Right renal pelvis (tissue), 4 donors: Measurements from ENCODE around the gene VAV1. TPM values are rescaled to one million over a fixed set of nuclear protein-coding genes. Genes with fewer than 3 reads are reported as not detected.
A peak's percentile ranks its signal among the peaks of the same experiment; 100 is the strongest.

ENCODE experiments used
- DNase-seq, 4 donors: peaks; one replicate each; pipeline ENCODE4 v3.0.0-alpha.2; 2013; ENCODE audit warnings: low read depth in 4 of 4, low spot score in 3 of 4, missing footprints in 1 of 4
- polyA plus RNA-seq, 4 donors: library from polyadenylated mRNA; unstranded; fragments of 120-200 nt; gene quantifications; one replicate each; pipeline ENCODE4 v1.2.1, GENCODE V29; 2013; ENCODE audit not compliant: insufficient read length in 4 of 4

VAV1 gene, protein sequence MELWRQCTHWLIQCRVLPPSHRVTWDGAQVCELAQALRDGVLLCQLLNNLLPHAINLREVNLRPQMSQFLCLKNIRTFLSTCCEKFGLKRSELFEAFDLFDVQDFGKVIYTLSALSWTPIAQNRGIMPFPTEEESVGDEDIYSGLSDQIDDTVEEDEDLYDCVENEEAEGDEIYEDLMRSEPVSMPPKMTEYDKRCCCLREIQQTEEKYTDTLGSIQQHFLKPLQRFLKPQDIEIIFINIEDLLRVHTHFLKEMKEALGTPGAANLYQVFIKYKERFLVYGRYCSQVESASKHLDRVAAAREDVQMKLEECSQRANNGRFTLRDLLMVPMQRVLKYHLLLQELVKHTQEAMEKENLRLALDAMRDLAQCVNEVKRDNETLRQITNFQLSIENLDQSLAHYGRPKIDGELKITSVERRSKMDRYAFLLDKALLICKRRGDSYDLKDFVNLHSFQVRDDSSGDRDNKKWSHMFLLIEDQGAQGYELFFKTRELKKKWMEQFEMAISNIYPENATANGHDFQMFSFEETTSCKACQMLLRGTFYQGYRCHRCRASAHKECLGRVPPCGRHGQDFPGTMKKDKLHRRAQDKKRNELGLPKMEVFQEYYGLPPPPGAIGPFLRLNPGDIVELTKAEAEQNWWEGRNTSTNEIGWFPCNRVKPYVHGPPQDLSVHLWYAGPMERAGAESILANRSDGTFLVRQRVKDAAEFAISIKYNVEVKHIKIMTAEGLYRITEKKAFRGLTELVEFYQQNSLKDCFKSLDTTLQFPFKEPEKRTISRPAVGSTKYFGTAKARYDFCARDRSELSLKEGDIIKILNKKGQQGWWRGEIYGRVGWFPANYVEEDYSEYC
- polyA plus RNA-seq = 1 to 10 TPM; 1.2 to 1.7 (median 1.4) TPM

DNA sequence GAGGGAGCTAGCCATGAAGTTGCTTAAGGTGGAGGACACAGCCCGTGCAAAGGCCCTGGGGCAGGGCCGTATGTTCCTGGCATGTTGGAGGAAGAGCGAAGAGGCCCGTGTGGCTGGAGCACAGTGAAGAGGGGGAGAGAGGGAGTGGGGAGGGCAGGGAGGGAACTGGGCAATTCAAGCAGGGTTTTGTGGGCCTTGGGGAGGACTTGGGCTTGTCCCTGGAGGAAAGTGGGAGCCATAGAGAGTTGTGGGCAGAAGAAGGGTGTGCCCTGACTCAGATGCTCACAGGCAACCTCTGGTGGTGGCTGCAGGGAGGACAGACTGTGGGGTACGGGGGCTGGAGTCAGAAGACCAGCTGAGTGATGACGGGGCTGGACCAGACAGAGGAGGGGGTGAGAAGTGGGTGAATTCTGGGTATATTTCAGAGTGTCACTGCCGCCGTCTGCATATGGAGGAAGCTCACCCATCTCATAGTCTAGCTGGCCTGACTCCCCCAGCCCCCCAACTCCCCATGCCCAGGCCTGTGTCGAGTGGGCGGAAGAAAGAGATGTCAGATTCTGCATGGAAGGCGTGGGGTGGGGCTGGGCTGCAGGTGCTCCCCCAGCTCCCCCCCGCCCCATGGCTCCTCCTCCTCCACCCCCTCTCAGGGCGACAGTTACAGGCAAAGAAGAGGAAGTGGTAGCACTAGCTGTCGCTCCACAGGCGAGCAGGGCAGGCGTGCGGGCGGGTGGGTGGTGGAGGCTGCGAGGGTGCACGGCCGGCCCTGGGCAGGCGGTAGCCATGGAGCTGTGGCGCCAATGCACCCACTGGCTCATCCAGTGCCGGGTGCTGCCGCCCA lies at the start of gene VAV1:
VAV1 (plus strand) TSS at position 681 of the 838 bp plus-strand sequence; CDS start at position 781, 100 bp downstream.
- no peak for DNase-seq

DNA sequence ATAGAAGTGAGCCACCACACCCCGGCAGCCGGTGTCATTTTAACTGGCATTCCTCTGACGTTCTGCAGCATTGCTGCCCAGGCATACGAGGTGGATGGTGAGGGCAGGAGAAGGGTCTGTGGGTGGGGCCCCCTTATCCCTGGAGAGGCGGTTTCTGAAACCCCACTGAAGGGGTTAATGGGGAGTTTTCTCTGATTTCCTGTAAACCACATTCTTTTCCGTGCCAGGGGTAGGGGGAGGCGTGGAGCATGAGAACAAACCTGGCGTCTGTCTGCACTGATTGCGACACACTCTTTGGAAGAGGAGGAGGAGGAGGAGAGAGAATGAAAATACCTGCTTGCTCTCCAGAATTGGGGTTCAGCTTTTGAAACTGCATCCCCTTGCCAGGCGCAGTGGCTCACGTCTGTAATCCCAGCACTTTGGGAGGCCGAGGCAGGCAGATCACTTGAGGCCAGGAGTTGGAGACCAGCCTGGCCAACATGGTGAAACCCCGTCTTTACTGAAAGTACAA lies 49.3 kb upstream of the VAV1 start:
- DNase-seq = no peak

DNA sequence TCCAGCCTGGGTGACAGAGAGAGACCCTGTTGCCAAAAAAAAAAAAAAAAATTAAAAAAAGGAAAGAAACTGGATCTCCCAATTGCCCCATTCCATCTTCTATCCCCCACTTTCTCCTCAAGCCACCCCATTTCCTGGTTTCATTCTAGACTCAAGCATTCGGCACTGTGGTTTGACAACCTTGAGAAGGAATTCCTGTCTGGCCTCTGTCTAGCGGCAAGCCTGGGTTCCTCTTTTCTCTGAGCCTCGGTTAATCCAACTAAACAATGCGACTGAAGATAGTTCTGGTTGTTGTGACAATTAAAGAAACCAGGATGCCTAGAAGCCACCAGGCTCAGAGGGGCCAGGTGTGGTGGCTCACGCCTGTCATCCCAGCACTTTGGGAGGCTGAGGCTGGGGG lies 48.8 kb upstream of the VAV1 start:
- no peak for DNase-seq

DNA sequence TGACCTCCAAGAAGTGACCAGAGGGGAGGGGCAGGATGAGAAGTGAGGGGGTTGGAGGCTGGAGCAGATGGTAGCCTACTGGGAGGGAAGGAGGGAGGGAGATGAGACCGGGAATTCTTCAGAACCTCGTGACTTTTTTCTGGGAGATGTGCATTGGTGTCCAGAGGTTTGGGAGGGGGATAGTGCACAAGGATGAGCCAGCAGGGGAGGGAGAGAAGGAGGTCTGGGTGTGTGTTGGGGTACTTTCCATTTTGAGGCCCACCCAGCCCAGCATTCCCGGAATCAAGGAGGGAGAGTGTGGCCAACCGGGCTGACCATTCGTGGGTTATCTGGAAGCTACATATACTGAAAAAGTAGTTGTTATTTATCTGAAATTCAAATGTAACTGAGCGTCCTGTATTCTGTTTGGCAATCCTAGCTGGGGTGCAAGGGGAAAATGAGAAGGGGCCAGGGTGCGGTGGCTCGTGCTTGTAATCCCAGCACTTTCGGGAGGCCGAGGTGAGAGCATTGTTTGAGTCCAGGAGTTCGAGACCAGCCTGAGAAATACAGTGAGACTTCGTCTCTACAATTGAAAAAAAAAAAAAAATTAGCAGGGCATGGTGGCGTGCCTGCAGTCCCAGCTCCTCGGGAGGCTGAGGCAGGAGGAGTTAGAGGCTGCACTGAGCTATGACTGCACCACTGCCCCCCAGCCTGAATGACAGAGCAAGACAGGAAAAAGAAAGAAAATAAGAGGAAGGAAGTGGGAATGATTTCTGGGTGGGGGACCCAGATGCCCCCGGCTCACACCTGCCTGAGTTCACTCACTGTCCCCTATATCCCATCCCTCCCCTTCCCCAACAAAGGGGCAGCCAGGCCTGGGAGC lies 47.6 kb upstream of the VAV1 start:
- no peak for DNase-seq

DNA sequence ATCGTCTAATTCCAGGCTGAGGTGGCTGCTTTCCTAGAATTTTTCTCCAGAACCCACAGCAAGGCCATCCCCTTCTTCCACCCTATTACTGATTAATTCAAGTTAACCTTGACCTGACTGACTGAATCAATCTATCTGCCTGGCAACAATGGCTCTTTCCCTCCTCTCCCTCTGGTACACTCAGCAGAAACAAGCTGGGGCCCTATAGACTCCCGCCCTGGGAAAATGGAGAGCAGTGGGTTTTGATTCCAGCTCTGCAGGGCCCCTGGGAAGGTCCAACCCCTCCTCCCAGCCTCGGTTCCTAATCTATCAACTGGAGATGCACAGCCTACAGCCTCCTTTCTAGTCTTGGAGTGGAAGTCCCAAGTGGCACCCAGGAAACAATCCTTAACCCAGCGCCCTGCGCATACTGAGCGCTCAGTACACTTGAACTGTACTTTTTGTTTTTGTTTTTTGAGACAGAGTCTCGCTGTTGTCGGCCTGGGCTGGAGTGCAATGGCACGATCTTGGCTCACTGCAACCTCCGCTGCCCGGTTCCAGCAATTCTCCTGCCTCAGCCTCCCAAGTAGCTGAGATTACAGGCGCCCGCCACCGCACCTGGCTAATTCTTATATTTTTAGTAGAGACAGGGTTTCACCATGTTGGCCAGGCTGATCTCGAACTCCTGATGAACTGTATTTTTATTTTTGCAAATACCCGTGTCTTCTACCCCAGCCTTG lies 46.8 kb upstream of the VAV1 start:
- DNase-seq = no peak

DNA sequence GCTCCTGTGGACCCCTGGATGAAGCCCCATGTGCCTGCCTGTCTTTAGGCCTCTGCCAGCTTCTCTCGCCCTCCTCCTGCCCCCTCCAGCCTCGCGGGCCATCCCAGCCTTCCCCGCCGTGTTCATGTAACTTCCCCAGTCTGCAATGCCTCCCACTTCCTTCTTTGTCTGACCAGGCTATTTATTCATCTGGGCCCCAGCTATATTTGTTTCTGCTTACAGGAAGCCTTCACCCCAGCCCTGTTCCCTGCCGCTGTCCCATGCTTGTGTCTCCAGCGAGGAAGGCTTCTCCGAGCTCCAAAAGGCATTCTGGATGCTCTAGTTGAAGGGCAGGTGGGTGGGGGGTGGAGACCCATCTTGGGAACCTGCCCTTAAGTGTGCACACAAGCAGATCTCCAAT lies 44.2 kb upstream of the VAV1 start:
- no peak for DNase-seq

DNA sequence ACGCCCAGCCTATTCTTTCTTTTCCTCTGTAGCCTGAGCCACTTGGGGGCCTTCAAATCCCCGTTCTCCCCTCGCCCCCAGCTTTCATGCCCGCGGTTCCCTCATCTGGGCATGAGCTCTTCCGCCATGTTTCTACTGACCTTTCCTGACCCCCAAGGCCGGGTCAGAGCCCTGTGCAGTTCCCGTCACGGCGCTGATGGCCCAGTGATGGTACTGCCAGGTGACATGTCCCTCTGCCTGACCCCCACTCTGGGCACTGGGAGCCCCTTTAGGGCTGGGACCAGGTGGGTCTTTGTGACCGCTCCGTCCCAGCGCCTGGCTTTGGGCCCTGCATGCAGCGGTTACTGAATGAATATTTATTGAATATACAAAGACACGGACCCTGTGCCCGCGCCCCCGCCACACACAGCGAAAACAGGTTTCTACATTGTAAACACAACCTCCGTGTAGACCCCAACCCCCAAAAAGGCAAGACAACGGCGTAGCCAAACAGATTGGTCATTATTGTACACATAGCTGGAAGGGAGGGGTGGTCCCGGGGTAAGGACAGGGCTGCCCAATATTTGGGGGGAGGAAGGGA lies 42.8 kb upstream of the VAV1 start:
- DNase-seq = no peak

DNA sequence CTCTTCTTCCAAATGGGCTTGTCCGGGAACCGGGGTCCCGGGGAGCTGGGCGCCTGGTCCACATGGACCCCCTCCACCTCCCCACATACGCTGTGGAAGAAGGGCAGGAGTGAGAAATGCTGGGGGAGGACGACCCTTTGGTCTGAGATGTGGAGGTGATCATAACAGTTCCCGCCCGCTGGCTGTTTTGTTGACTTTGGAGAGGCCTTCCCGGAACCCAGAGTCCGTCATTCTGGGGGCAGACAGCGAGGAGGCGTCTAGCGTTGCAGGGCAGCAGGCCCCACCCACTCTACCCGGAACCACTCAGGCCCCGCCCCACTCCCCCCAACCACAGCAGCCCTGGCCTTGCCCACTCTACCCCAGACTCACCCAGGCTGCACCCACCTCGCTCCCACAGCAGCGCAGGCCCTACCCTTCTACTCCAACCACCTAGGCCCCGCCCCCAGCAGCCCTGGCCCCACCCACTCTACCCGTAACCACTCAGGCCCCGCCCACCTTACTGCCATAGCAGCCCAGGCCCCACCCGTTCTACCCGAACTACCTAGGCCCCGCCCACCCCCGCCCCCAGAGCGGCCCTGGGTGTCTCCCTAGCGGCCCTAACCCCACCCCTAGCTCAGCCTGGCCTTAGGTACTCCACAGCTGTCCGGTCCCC lies 42.2 kb upstream of the VAV1 start:
- no peak for DNase-seq

DNA sequence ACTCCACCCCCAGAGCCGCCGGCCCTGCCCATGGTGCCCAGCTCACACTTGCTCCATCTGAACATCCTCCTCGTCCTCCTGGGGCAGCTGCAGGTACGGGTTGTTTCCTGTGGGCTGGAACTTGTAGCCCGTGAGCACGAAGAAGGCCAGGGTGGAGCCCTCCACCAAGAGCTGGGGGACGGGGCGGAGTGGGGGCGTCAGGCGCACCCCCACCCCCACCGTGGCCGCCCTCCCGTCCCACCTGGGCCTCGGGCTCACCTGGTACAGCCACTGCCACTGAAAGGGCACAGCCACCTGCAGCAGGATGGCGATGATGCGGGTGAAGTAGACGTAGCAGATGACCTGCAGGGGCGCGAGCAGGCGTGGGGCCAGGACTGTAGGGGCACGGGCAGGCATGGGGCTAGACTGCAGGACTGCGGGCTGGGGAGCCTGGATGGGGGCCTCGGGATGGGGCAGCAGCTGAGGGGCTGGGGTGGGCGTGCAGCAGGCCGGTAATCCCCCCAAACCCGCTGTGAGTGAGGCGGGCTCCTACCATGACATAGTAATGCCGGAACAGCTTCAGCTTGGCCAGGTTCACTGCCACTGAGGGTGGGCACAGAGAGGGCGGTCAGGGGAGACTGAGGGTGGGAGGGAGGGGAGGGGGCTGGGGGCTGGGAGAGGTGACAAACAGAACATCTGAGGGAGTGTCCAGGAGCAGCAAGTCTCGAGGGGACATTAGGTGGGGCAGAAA lies 41.4 kb upstream of the VAV1 start:
- DNase-seq = no peak

DNA sequence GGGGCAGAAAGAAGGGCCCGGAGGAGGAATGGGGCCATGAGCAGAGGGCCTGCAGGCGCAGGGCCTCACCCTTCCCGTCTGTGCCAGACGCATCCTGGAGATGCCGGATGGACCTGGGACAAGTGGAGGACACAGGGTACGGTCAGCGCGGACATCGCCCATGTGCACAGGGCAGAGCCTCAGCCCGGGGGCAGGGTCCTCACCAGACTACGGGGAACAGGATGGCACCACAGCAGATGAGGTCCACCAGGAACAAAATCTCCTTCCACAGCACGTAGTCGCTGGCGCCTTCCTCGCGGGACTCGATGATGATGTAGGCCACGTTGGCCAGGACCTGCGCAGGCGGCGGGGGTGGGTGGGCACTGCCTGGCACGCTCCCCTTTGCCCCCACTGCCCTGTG lies 40.7 kb upstream of the VAV1 start:
- DNase-seq = no peak

DNA sequence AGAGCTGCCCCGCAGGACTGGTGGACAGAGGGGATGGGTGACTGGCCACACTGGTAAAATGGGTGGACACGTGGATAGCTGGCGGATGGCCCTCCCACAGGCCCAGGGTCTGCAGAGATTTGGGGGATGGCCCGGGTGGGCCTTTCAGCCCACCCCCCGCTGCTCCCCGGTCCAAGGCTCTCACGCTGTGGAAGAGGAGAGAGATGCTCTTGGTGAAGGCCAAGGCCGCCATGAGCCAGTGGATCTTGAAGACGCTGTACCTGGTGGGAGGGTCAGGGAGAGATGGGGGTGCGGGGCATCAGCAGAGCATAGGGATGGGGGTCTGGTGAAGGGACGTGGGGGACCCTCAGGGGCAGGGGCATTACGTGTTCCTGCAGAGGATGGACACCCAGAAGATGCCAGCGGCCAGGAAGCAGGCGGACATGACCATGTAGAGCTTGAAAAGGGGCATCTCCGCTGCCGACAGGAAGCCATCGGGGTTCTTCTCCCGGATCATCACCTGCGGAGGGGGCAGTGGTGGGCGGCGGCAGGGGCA lies 39.6 kb upstream of the VAV1 start:
- no peak for DNase-seq

DNA sequence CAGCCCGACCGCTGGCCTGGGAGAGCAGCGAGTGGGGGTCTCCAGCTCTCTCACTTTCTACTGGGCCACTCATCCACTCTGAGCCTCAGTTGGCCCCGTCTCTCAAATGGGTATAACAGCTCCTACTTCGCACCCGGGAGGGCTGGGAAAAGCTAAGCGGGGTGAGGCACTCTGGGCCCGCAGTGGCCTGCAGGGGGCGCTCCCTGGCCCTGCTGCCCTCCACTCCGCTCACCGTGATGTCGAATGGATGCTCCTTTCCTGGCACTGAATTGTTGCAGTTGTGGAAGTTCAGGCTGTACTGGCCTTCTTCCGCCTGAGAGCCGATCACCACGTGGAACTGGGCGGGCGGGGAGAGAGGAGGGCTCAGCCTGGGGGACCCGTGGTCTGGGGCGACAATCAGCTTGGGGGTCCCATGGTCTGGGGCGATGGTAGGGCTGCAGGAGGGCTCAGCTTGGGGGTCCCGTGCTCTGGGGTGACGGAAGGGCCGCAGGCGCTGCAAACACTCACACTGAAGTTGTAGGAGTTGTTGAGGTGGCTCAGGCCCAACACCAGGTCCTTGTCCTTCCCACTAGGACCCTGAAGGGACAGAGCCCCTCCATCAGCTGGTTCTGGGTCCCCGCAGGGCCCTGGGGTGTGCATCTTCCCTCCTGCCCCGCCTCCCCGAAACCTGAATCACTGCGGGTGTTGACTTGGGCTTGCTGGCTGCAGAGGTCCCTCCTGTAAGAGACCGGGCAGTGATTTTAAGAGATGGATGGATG lies 39.0 kb upstream of the VAV1 start:
- no peak for DNase-seq

DNA sequence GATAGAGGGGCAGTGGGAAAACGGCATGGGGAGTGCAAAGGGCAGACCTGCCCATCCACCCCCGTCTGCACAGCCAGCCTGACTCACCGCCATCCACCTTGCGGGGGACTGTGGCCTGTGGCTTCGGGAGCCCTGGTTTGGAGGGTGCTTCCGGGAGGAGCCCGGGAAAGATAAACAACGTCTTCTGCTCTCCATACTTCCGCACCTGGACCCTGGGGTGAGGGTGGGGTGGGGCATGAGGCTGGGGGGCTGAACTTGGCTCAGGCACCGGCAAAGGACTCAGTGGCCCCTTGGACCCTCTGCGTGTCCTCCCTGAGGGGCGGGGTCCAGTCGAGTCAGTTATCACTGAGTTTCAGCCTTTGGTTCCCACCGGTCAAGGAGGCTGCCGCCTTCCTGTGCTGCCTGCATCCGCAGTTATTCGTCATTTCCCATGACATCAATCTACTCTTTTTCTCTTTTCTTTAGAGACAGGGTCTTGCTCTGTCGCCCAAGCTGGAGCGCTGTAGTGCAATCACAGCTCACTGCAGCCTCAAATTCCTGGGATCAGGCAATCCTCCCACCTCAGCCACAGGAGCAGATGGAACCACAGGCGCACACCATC lies 38.3 kb upstream of the VAV1 start:
- DNase-seq = no peak

DNA sequence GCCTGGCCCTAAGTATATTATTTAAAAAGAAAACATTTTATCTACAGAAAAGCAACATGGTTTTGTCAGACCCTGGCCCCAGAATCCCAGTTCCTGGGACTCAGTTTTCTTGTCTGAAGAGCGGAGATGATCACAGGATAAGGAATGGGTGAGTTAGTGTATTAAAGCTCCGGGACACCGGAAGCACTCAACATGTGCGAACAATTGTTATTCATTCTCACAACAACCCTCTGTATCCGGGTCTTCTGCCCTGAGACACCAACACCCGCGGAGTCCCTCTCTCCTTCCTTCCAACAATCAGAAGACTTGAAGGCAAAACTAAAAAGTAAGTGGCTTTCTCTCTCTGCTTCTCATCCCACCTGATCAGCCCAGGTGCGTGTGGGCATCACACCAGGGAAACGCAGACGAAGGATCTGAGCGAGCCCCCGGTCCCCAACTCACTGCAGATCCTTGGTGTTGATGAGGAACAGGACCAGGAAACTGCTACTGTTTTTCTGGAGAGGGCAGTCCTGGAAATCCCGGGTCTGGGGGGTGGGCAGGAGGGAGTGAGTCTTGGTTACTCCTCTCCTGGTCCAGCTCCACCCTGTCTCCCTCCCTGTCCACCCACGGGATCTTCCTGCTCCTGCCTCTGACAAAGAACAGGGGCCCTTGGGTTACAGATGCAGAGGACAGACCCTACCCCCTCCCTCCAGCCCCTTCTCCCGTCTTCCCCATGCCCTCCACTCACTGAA lies 37.2 kb upstream of the VAV1 start:
- no peak for DNase-seq

DNA sequence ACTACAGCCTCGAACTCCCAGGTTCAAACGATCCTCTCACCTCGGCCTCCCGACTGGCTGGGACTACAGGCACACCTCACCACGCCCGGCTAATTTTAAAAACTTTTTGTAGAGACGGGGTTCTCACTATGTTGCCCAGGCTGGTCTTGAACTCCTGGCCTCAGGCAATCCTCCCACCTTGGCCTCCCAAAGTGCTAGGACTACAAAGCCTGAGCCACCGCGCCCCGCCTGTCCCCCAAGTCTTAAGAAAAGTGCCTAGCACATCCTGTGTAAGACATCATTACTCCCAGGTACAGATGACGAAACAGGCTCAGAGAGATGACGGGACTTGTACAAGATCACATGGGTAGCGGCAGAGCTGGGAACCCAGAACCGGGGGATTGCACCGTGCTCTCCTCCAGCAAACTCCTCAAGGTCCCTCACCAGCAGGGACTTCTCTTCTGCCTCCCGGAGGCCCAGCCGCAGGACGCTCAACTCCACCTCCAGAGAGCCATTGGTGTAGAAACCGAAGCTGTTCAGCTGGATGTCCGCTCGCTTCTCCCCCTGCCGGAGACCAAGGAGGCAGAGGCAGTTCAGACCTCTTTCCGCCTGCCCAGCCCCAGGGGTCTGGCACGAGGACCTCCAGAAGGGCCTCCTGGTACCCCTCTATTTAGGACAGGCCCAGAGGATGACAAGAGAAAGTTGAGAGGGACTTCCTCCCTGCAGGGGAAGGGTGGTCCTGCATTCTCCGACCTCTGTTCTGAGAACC lies 36.2 kb upstream of the VAV1 start:
- DNase-seq = peak in 2 of 4 donors; percentile 61 to 73
